ENCODE measurements around the gene HCFC1R1. TPM values are rescaled to one million over a fixed set of nuclear protein-coding genes. Genes with fewer than 3 reads are reported as not detected.
"Not testable (repeated sequence)": the region's sequence is repeated elsewhere in the genome, so short reads cannot be mapped to it uniquely, and the experiment has no call there.

The HCFC1R1 gene, protein sequence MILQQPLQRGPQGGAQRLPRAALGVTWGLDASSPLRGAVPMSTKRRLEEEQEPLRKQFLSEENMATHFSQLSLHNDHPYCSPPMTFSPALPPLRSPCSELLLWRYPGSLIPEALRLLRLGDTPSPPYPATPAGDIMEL
- total RNA-seq, result 26.5 TPM
- long read RNA-seq, partial matches to known transcripts, result 0 of 4 reads
- long read RNA-seq, other reads (novel, unspliced or antisense), result 1 of 4 reads

- DNase-seq (ENCODE audit: low spot score), result peak; percentile 99
Measured at GRCh38 chr16:3023669-3024478, at the start of gene HCFC1R1, which contains the start of gene THOC6. TSS of gene HCFC1R1 (minus strand) at chr16:3023942. CDS start at chr16:3023941, 1 bp downstream. TSS of gene THOC6 (plus strand) at chr16:3024035. CDS start at chr16:3024327, 292 bp downstream.

GRCh38 chr16:3073448-3073847, 49.7 kb upstream of the HCFC1R1 start:
- DNase-seq (ENCODE audit: low spot score), result no peak

DNA sequence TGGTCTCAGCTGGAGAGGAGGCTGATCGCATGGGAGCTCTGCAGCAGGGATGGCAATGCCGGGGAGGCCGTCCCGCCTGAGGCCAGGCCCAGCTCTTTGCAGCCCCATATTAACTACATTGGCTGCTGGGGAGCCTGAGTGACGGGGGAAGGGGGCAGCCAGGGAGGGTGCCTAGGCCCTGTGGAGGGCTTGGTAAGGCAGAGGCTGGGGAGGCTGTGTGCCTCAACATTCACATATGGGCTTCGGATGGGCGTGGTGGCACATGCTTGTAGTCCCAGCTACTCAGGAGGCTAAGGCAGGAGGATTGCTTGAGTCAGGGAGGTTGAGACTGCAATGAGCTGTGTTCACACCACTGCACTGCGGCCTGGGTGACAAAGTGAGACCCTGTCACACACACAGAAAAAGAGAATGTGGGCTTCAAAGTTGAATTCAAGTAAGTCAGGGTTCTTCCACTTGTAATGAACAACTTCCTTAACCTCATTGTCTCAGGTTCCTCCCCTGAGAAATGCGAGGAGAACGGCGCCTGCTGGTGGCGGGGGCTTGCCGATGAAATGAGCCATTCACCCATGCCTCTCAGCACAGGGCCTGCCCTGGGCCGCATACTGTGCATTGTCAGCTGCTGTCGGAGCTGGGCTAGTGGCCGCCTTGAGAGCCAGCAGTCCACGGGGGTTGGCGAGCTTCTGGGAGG, 49.0 kb upstream of the HCFC1R1 start:
- not testable (repeated sequence) for DNase-seq (ENCODE audit: low spot score)

GRCh38 chr16:3072148-3072547, 48.4 kb upstream of the HCFC1R1 start:
- DNase-seq (ENCODE audit: low spot score), result not testable (repeated sequence)

GRCh38 chr16:3071655-3072054, 47.9 kb upstream of the HCFC1R1 start:
- DNase-seq (ENCODE audit: low spot score), result no peak

- no peak for DNase-seq (ENCODE audit: low spot score)
Measured at GRCh38 chr16:3070608-3071111, 46.9 kb upstream of the HCFC1R1 start.

- DNase-seq (ENCODE audit: low spot score), result not testable (repeated sequence)
Measured at GRCh38 chr16:3069146-3069545, 45.4 kb upstream of the HCFC1R1 start.

DNA sequence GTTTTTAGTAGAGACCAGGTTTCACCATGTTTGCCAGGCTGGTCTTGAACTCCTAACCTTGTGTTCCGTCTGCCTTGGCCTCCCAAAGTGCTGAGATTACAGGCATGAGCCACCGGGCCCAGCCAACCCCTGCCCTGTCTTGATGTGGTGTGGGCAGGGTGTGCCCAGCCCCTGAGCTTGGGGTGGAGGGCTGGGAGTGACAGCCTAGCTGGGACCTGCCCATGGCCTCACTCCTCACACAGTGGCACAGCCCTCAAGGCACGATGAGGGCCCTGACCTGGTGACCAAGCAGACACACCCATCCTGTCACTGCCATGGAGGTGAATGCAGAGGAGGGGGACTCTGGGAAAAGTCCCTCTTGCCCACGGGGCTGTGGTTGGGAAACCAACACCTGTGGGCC, 44.7 kb upstream of the HCFC1R1 start:
- no peak for DNase-seq (ENCODE audit: low spot score)

DNA sequence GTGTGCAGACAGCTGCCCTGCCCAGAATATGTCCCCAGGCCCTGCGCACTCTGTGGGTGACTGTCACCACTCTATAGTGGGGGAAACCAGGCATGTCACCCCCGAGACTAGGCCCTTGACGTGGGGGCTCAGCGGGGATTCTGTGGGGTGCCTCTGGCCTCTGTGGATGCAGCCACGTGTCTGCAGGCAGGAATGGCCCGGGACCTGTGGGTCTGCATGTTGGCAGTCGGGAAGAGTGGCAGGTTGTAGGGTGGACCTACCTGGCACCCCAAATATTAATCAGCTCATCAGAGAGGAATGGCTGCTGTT, 42.7 kb upstream of the HCFC1R1 start:
- DNase-seq (ENCODE audit: low spot score), result no peak

DNA sequence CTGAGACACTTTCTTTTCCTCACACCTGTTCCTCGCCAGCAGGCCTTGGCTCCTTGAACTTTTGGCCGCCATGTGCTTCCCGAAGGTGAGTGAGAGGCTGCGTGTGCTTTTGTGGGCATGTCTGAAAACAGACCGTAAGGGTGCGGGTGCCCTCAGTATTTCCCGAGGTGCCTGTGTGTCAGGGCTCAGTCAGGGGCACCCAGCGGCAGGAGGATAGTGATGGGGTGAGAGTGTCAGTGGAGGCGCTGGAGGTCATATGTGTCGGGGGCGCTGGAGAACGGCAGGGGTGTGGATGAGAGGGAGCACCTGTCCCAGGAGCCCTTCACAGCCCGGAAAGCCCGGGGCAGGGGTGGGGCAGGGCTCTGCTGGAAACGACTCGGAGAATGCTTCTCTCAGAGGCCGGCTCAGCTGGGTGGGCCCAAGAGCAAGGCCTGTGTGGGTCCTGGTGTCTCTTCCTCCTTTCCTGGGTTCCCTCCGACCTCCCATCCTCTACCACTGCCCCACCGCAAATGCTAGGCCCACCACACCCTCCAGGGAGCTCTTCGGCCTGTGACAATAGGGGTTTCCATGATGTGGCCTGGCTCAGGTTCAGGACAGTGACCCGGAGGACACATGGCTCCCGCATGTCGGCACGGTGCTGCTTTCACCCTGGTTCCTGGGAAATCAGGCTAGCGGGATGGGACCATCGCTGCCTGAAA, 42.1 kb upstream of the HCFC1R1 start:
- no peak for DNase-seq (ENCODE audit: low spot score)

DNA sequence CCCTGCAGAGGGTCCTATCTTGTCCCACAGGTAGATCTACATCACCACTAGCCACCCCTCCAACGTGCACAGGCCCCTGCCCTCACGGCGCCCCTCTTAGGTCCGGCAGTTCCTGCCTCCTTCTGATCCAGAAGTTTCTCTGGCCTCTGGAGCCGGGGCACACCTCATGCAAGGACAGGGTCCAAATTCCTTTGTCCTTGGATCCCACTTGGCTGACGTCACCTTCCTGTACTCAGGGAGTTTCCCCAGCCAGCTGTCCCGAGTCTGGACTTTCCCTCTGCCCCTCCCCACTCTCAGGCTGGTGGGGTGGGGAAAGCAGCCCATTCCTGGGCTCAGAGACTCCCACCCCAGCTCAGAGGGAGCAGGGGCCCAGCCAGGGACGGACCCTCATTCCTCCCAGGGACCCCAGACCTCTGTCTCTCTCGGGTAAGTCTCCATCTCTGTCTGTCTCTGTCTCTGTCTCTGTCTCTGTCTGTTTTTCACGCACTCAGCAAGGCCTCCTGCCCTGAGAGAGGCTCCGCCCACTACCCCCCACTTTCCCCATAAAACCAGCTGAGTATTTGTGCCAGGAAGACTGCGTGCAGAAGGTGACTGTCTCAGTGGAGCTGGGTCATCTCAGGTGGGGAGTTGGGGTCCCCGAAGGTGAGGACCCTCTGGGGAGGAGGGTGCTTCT, 41.5 kb upstream of the HCFC1R1 start, which contains the start of gene IL32:
Gene IL32, plus strand, starts transcription at position 572 of the 673 bp plus-strand sequence. CDS start 172 bp downstream, outside the sequence.
- no peak for DNase-seq (ENCODE audit: low spot score)

GRCh38 chr16:3063625-3064386, 40.1 kb upstream of the HCFC1R1 start:
- DNase-seq (ENCODE audit: low spot score), result no peak

GRCh38 chr16:3062553-3062952, 38.8 kb upstream of the HCFC1R1 start:
- no peak for DNase-seq (ENCODE audit: low spot score)

DNA sequence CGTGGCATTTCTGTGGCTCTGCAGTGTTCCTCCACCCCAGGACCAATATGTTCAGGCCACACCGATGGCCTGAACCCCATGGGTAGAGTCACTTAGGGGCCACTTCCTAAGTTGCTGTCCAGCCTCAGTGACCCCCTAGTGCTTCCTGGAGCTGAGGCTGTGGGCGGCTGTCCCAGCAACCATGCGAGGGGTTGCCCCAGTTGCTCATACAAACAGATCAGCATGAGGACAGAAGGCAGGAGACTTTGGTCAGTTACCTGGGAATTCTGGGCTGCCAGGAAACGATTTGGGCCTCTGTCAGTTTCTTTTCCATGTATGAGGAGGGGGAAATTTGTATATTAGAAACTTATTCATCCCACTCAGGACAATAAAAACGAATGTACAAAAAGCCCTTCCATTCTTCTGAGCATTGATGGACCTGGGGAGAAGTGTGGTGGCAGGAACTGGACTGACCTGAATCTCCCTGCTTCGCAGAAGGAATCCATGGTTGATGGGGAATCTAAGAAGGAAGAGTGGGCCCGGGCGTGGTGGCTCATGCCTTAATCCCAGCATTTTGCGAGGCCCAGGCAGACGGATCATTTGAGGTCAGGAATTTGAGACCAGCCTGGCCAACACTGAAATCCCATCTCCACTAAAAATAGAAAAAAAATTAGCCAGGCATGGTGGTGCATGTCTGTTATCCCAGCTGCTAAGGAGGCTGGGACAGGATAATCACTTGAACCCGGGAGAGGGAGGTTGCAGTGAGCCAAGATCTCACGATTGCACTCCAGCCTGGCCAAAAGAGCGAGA, 36.8 kb upstream of the HCFC1R1 start:
- DNase-seq (ENCODE audit: low spot score), result no peak

- DNase-seq (ENCODE audit: low spot score), result no peak
Measured at GRCh38 chr16:3059723-3060242, 36.0 kb upstream of the HCFC1R1 start.

GRCh38 chr16:3059041-3059722, 35.4 kb upstream of the HCFC1R1 start:
- peak; percentile 98 for DNase-seq (ENCODE audit: low spot score)

- DNase-seq (ENCODE audit: low spot score), result no peak
Measured at GRCh38 chr16:3058139-3059030, 34.6 kb upstream of the HCFC1R1 start.

All from mesenteric fat pad (tissue), 1 donor.